Smooth muscle cell (in vitro differentiated cells): ENCODE results near the gene RIMS3. TPM values are rescaled to one million over a fixed set of nuclear protein-coding genes. Genes with fewer than 3 reads are reported as not detected.

Source experiments
- DNase-seq: peaks from one replicate; lab custom pipeline; 2025; ENCODE audit not compliant: unreplicated experiment; lab: John Stamatoyannopoulos, UW
- H2AFZ ChIP-seq: fragments of 200-600 bp; sonication (generic); 2 replicates; pipeline ENCODE4 v1.6.0; 2016; ENCODE audit warnings: antibody characterized with exemption, low read depth, mild to moderate bottlenecking
- H3F3A ChIP-seq: fragments of 200-600 bp; sonication (generic); 2 replicates; pipeline ENCODE4 v1.6.0; 2017; ENCODE audit warnings: antibody characterized with exemption, low read depth
- H3K27ac ChIP-seq: fragments of 200-600 bp; sonication (generic); 2 replicates; pipeline ENCODE4 v1.5.1; 2016; ENCODE audit warnings: low read depth, mild to moderate bottlenecking
- H3K27me3 ChIP-seq: fragments of 200-600 bp; sonication (generic); 2 replicates; pipeline ENCODE4 v1.6.1; 2016; ENCODE audit warnings: low read depth, mild to moderate bottlenecking
- H3K36me3 ChIP-seq: fragments of 200-600 bp; sonication (generic); 2 replicates; pipeline ENCODE4 v1.5.1; 2016; ENCODE audit warnings: low read depth
- H3K4me1 ChIP-seq: fragments of 200-600 bp; sonication (generic); 2 replicates; pipeline ENCODE4 v1.5.1; 2016; ENCODE audit warnings: low read depth
- H3K4me2 ChIP-seq: fragments of 200-600 bp; sonication (generic); 2 replicates; pipeline ENCODE4 v1.6.0; 2016; ENCODE audit warnings: mild to moderate bottlenecking
- H3K4me3 ChIP-seq: fragments of 200-600 bp; sonication (generic); 2 replicates; pipeline ENCODE4 v1.5.1; 2016; ENCODE audit warnings: mild to moderate bottlenecking
- H3K79me2 ChIP-seq: fragments of 200-600 bp; sonication (generic); 2 replicates; pipeline ENCODE4 v1.6.0; 2016; ENCODE audit warnings: low read depth, mild to moderate bottlenecking
- H3K9ac ChIP-seq: fragments of 200-600 bp; sonication (generic); 2 replicates; pipeline ENCODE4 v1.6.0; 2016; ENCODE audit warnings: low read depth
- H3K9me3 ChIP-seq: fragments of 200-600 bp; sonication (generic); replicated peaks from 2 replicates; pipeline ENCODE4 v1.5.1; 2016; ENCODE audit warnings: low read depth
- H4K20me1 ChIP-seq: fragments of 200-600 bp; sonication (generic); 2 replicates; pipeline ENCODE4 v1.6.0; 2016; ENCODE audit warnings: low read depth
- WGBS: methylation state at CpG from one replicate; pipeline ENCODE4 v1.1.7; 2016; ENCODE audit warnings: low lambda C conversion rate; 5-methylcytosine and 5-hydroxymethylcytosine counted together
- polyA plus RNA-seq: library from polyadenylated mRNA; unstranded; fragments of >200 nt; fragmentation: Nextera tagmentation; extraction: Ambion mirVana; gene quantifications from 2 replicates; pipeline ENCODE4 v1.2.1, GENCODE V29; 2016
- total RNA-seq: library from RNA; depleted of rRNA; stranded (reverse); fragments of >200 nt; gene quantifications from 2 replicates; pipeline ENCODE4 v1.2.3, GENCODE V29; 2014
- TF ChIP-seq, protein P1 (sequence below): fragments of 200-600 bp; sonication (generic); IDR thresholded peaks from 2 replicates; pipeline ENCODE4 v1.5.1; 2017; ENCODE audit warnings: borderline replicate concordance, mild to moderate bottlenecking, antibody characterized with exemption; ENCODE audit not compliant: insufficient read depth, poor library complexity, severe bottlenecking

RIMS3 gene
- total and polyA plus RNA-seq, 2 experiments from 2014 or later = 0.33 to 2.6 TPM

- Histone ChIP-seq H3K27me3 (no peaks in the 10 kb centered on the region), H3K79me2 (no peaks in the 10 kb centered on the region), H3K4me2 (no peak overlapping the region), H2AFZ (no peak overlapping the region), H4K20me1 (no peaks in the 10 kb centered on the region), H3K4me3 (no peak overlapping the region), H3K36me3 (no peaks in the 10 kb centered on the region), H3F3A (no peaks in the 10 kb centered on the region), H3K27ac (no peak overlapping the region), H3K9me3 (no peaks in the 10 kb centered on the region), H3K4me1 (no peaks in the 10 kb centered on the region), H3K9ac (no peak overlapping the region)
- TF ChIP-seq, protein P1, sequence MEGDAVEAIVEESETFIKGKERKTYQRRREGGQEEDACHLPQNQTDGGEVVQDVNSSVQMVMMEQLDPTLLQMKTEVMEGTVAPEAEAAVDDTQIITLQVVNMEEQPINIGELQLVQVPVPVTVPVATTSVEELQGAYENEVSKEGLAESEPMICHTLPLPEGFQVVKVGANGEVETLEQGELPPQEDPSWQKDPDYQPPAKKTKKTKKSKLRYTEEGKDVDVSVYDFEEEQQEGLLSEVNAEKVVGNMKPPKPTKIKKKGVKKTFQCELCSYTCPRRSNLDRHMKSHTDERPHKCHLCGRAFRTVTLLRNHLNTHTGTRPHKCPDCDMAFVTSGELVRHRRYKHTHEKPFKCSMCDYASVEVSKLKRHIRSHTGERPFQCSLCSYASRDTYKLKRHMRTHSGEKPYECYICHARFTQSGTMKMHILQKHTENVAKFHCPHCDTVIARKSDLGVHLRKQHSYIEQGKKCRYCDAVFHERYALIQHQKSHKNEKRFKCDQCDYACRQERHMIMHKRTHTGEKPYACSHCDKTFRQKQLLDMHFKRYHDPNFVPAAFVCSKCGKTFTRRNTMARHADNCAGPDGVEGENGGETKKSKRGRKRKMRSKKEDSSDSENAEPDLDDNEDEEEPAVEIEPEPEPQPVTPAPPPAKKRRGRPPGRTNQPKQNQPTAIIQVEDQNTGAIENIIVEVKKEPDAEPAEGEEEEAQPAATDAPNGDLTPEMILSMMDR = peak; percentile 88
- 15% methylated on average over 20 of the region's 21 CpGs for WGBS
- DNase-seq = peak; percentile 36
These were observed 3.5 kb upstream of the RIMS3 start for GRCh38 chr1:40668769-40669525.

DNA sequence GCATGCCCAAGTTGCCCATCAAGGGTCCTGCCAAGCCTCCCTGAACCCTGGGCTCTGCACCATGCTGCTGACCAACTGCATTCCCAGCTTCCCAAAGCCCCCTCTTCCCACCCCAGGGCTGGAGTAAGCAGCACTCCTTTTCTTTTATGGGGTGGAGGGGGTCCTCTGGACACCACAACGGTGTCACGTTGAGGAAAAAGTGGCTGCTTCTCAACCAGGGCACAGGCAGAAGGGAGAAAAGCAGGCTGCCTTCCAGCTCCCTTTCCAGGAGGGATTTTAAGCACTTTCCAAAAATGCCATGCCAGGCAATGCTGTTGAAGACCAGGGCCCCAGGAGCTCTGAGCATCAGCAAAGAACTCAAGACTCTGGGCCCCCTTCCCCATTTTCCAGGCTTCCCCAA, 691 bp downstream of the RIMS3 start:
- H3K27me3 ChIP-seq = no peaks in the 10 kb centered on the region
- H3K9ac ChIP-seq = no peak overlapping the region
- peak overlapping the region; percentile 86 for H3K4me2 ChIP-seq
- H2AFZ ChIP-seq = no peak overlapping the region
- peaks cover 9% of the 10 kb centered on the region for H3K4me1 ChIP-seq
- H4K20me1 ChIP-seq = no peaks in the 10 kb centered on the region
- no peaks in the 10 kb centered on the region for H3K36me3 ChIP-seq
- H3K4me3 ChIP-seq = peak overlapping the region; percentile 60
- H3F3A ChIP-seq = no peaks in the 10 kb centered on the region
- TF ChIP-seq, protein P1 = no peak
- H3K9me3 ChIP-seq = no peaks in the 10 kb centered on the region
- H3K27ac ChIP-seq = no peak overlapping the region
- DNase-seq = no peak
- 20% methylated on average over 2 of the region's 2 CpGs for WGBS
- no peaks in the 10 kb centered on the region for H3K79me2 ChIP-seq

DNA sequence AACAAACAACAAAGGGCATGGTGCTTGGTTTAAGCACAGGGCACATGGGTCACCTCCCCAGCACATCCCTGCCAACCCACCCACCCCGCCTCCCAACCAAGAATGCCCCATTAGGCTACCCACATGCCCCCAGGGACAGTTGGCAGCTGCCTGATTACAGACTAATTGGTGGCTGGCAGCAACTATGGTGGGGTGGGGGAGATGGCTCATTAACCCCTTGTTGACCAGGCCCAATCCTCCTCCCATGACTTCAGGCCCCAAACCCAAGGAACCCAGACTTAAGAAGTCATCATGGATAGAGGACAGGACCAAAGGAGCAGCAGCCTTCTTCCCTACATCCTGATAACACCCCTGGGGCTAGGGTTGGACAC, 1.3 kb downstream of the RIMS3 start:
- Histone ChIP-seq H3K27ac (no peak overlapping the region), H3K27me3 (no peaks in the 10 kb centered on the region), H3K4me2 (no peak overlapping the region), H2AFZ (no peak overlapping the region), H3K4me3 (no peak overlapping the region), H3K79me2 (no peaks in the 10 kb centered on the region), H3K36me3 (no peaks in the 10 kb centered on the region), H3K4me1 (peaks cover 9% of the 10 kb centered on the region), H3K9me3 (no peaks in the 10 kb centered on the region), H3F3A (no peaks in the 10 kb centered on the region), H4K20me1 (no peaks in the 10 kb centered on the region), H3K9ac (no peak overlapping the region)
- 83% methylated on average over 1 of the region's 1 CpG for WGBS
- no peak for DNase-seq
- TF ChIP-seq, protein P1 = no peak
